Amniotic epithelial cell (primary cell): ENCODE measurements around the gene FCHSD1.
"Not testable (repeated sequence)": the region's sequence is repeated elsewhere in the genome, so short reads cannot be mapped to it uniquely, and the experiment has no call there.

Experiments
- DNase-seq: peaks from one replicate; pipeline ENCODE4 v3.0.0-alpha.2; 2010; ENCODE audit warnings: low read depth

The FCHSD1 gene

GRCh38 chr5:141615991-141616720 is 35.1 kb downstream of the FCHSD1 start:
- DNase-seq: no peak

- DNase-seq: no peak
These were observed 37.9 kb downstream of the FCHSD1 start for GRCh38 chr5:141613344-141613743.

GRCh38 chr5:141611289-141611688 is 39.9 kb downstream of the FCHSD1 start:
- DNase-seq: peak; percentile 35

GRCh38 chr5:141609921-141610320 is 41.3 kb downstream of the FCHSD1 start:
- DNase-seq: not testable (repeated sequence)

GRCh38 chr5:141609044-141609443 is 42.2 kb downstream of the FCHSD1 start:
- no peak for DNase-seq

- no peak for DNase-seq
These were observed 42.7 kb downstream of the FCHSD1 start for GRCh38 chr5:141608557-141608956.

- no peak for DNase-seq
These were observed 43.2 kb downstream of the FCHSD1 start for GRCh38 chr5:141608046-141608445.

- no peak for DNase-seq
These were observed 45.5 kb downstream of the FCHSD1 start for GRCh38 chr5:141605523-141606277.

GRCh38 chr5:141603923-141604717 is 47.1 kb downstream of the FCHSD1 start:
- DNase-seq: peak; percentile 94

- no peak for DNase-seq
These were observed 48.6 kb downstream of the FCHSD1 start for GRCh38 chr5:141602606-141603005.

- peak; percentile 58 for DNase-seq
These were observed 52.5 kb downstream of the FCHSD1 start for GRCh38 chr5:141598391-141599345.

GRCh38 chr5:141597814-141598213 is 53.4 kb downstream of the FCHSD1 start:
- no peak for DNase-seq

- peak; percentile 22 for DNase-seq
These were observed 53.8 kb downstream of the FCHSD1 start for GRCh38 chr5:141597394-141597793.

- DNase-seq: no peak
These were observed 54.4 kb downstream of the FCHSD1 start for GRCh38 chr5:141596867-141597266.

GRCh38 chr5:141590127-141590526 is 61.1 kb downstream of the FCHSD1 start:
- no peak for DNase-seq
